ENCODE data around the gene USP3. TPM values are rescaled to one million over a fixed set of nuclear protein-coding genes. Genes with fewer than 3 reads are reported as not detected.
"Not testable (repeated sequence)": the region's sequence is repeated elsewhere in the genome, so short reads cannot be mapped to it uniquely, and the experiment has no call there.

The USP3 gene
- total RNA-seq, 2 donors from 2014 or later: 44.2 to 45.8 TPM

DNA sequence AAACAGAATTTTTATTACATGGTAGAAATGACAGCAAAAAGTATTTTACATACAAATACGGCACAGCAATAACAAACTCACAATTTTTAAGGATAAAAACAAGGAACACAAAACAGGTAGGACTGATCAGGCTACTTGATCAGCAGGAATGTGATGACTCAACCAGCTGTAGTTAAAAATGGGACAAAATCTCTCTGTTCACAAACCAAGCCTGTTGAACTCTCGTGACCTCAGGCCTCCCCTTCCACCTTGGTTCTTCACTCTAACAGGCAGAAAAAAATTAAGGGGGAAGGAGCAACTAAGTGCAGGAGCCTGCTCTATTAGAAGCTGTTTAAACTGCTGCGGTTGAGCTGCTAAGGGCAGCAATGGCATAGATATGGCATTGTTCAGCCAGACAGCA is 111.5 kb downstream of the USP3 start:
- WGBS: 84% methylated on average over 3 of the region's 3 CpGs
- DNase-seq (ENCODE audit: low spot score): no peak
- Histone ChIP-seq H3K36me3 (peaks cover 0 to 8% of the 10 kb centered on the region in 2 donors), H3K27ac (no peak overlapping the region), H3K27me3 (replicated peaks; ENCODE audit: insufficient read depth) (no peaks in the 10 kb centered on the region), H3K4me1 (replicated peaks) (peaks cover 5% of the 10 kb centered on the region), H3K4me3 (no peak overlapping the region), H3K9me3 (no peaks in the 10 kb centered on the region)
- intact Hi-C loops (cut with DNase I): loop anchor here (10.0 kb wide), 1 partner anchor 279 kb away; no protein-coding TSS in a partner anchor
- TF ChIP-seq POLR2AphosphoS5 (IDR thresholded peaks at IDR 0.05) (no peak), POLR2A (IDR thresholded peaks at IDR 0.05) (no peak)
- TF ChIP-seq, protein P1, sequence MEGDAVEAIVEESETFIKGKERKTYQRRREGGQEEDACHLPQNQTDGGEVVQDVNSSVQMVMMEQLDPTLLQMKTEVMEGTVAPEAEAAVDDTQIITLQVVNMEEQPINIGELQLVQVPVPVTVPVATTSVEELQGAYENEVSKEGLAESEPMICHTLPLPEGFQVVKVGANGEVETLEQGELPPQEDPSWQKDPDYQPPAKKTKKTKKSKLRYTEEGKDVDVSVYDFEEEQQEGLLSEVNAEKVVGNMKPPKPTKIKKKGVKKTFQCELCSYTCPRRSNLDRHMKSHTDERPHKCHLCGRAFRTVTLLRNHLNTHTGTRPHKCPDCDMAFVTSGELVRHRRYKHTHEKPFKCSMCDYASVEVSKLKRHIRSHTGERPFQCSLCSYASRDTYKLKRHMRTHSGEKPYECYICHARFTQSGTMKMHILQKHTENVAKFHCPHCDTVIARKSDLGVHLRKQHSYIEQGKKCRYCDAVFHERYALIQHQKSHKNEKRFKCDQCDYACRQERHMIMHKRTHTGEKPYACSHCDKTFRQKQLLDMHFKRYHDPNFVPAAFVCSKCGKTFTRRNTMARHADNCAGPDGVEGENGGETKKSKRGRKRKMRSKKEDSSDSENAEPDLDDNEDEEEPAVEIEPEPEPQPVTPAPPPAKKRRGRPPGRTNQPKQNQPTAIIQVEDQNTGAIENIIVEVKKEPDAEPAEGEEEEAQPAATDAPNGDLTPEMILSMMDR (IDR thresholded peaks at IDR 0.05): no peak

DNA sequence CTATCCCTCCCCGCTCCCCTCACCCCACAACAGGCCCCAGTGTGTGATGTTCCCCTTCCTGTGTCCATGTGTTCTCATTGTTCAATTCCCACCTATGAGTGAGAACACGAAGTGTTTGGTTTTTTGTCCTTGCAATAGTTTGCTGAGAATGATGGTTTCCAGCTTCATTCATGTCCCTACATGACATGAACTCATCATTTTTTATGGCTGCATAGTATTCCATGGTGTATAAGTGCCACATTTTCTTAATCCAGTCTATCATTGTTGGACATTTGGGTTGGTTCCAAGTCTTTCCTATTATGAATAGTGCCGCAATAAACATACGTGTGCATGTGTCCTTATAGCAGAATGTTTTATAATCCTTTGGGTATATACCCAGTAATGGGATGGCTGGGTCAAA is 112.8 kb downstream of the USP3 start:
- WGBS: over 99% methylated on average over 4 of the region's 4 CpGs
- H3K36me3 ChIP-seq; DNase-seq (ENCODE audit: low spot score); H3K27ac ChIP-seq; H3K4me3 ChIP-seq; H3K9me3 ChIP-seq; H3K4me1 ChIP-seq (replicated peaks); H3K27me3 ChIP-seq (replicated peaks; ENCODE audit: insufficient read depth): not testable (repeated sequence)
- intact Hi-C loops (cut with DNase I): loop anchor here (10.0 kb wide), 1 partner anchor 278 kb away; no protein-coding TSS in a partner anchor

- WGBS: 98% methylated on average over 3 of the region's 3 CpGs
- not testable (repeated sequence) for H3K27me3 ChIP-seq (replicated peaks; ENCODE audit: insufficient read depth); H3K4me1 ChIP-seq (replicated peaks); H3K36me3 ChIP-seq; H3K4me3 ChIP-seq; H3K9me3 ChIP-seq; H3K27ac ChIP-seq; DNase-seq (ENCODE audit: low spot score)
- intact Hi-C loops (cut with DNase I): loop anchor here (10.0 kb wide), 1 partner anchor 277 kb away; no protein-coding TSS in a partner anchor
Observed at GRCh38 chr15:63617627-63618026, 113.2 kb downstream of the USP3 start.

DNA sequence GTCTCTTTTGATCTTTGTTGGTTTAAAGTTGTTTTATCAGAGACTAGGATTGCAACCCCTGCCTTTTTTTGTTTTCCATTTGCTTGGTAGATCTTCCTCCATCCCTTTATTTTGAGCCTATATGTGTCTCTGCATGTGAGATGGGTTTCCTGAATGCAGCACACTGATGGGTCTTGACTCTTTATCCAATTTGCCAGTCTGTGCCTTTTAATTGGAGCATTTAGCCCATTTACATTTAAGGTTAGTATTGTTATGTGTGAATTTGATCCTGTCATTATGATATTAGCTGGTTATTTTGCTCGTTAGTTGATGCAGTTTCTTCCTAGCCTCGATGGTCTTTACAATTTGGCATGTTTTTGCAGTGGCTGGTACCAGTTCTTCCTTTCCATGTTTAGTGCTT is 116.4 kb downstream of the USP3 start:
- H3K4me1 ChIP-seq (replicated peaks); intact Hi-C loops (cut with DNase I); H3K4me3 ChIP-seq; H3K27ac ChIP-seq; H3K9me3 ChIP-seq; H3K27me3 ChIP-seq (replicated peaks; ENCODE audit: insufficient read depth); DNase-seq (ENCODE audit: low spot score): not testable (repeated sequence)
- peaks cover 0 to 10% of the 10 kb centered on the region in 2 donors for H3K36me3 ChIP-seq
- no CpG with 5 or more reads among the region's 2 CpGs for WGBS

- Histone ChIP-seq H3K27me3 (replicated peaks; ENCODE audit: insufficient read depth) (no peaks in the 10 kb centered on the region), H3K9me3 (no peaks in the 10 kb centered on the region), H3K27ac (no peak overlapping the region), H3K36me3 (peaks cover 0 to 10% of the 10 kb centered on the region in 2 donors), H3K4me3 (no peak overlapping the region), H3K4me1 (replicated peaks) (no peaks in the 10 kb centered on the region)
- TF ChIP-seq, protein P1 (IDR thresholded peaks at IDR 0.05): no peak
- no peak for TF ChIP-seq POLR2A (IDR thresholded peaks at IDR 0.05)
- TF ChIP-seq POLR2AphosphoS5 (IDR thresholded peaks at IDR 0.05): no peak
- intact Hi-C loops (cut with DNase I): no loop called here
- WGBS: 95% methylated on average over 8 of the region's 8 CpGs
- DNase-seq (ENCODE audit: low spot score): no peak
Observed at GRCh38 chr15:63623232-63623969, 119.0 kb downstream of the USP3 start.

GRCh38 chr15:63626955-63627354 is 122.6 kb downstream of the USP3 start:
- Histone ChIP-seq H3K27ac (no peak overlapping the region), H3K27me3 (replicated peaks; ENCODE audit: insufficient read depth) (no peaks in the 10 kb centered on the region), H3K36me3 (peaks cover 0 to 10% of the 10 kb centered on the region in 2 donors), H3K9me3 (no peaks in the 10 kb centered on the region), H3K4me3 (no peak overlapping the region), H3K4me1 (replicated peaks) (no peaks in the 10 kb centered on the region)
- TF ChIP-seq POLR2AphosphoS5 (IDR thresholded peaks at IDR 0.05): no peak
- TF ChIP-seq, protein P1 (IDR thresholded peaks at IDR 0.05): no peak
- no peak for TF ChIP-seq POLR2A (IDR thresholded peaks at IDR 0.05)
- intact Hi-C loops (cut with DNase I): no loop called here
- WGBS: 95% methylated on average over 1 of the region's 1 CpG
- DNase-seq (ENCODE audit: low spot score): no peak
